Heart right ventricle (tissue), 16 donors: ENCODE data around the gene TMEM53. TPM values are rescaled to one million over a fixed set of nuclear protein-coding genes. Genes with fewer than 3 reads are reported as not detected.

Experiments used
- ATAC-seq, 8 donors: fragments of 200-7000 bp; cut with Tn5 transposase; one replicate each; pipeline ENCODE4 v1.9.1; 2020; ENCODE audit warnings: mild to moderate bottlenecking in 8 of 8, moderate library complexity in 8 of 8, moderate number of reproducible peaks in 1 of 8
- DNase-seq, 2 donors: peaks; one replicate each; pipeline ENCODE4 v3.0.0-alpha.2; 2020
- H3K27ac ChIP-seq, 10 donors: fragments of 200-600 bp; sonication (generic) in 2 of 10; one replicate each; pipeline versions ENCODE4 v1.5.0 to v1.8.0; 2020 to 2022; ENCODE audit warnings: mild to moderate bottlenecking in 3 of 10
- H3K27me3 ChIP-seq, 7 donors: fragments of 200-600 bp; one replicate each; pipeline ENCODE4 v1.8.0; 2021 to 2022; ENCODE audit warnings: mild to moderate bottlenecking in 2 of 7
- H3K36me3 ChIP-seq, 9 donors: fragments of 200-600 bp; sonication (generic) in 1 of 9; one replicate each; pipeline versions ENCODE4 v1.5.0 to v1.8.0; 2020 to 2022; ENCODE audit warnings: mild to moderate bottlenecking in 2 of 9
- H3K4me1 ChIP-seq, 9 donors: fragments of 200-600 bp; sonication (generic) in 1 of 9; one replicate each; pipeline versions ENCODE4 v1.5.0 to v1.8.0; 2020 to 2022; ENCODE audit warnings: mild to moderate bottlenecking in 4 of 9
- H3K4me3 ChIP-seq, 10 donors: fragments of 200-600 bp; sonication (generic) in 2 of 10; one replicate each; pipeline versions ENCODE4 v1.5.0 to v1.8.0; 2020 to 2022; ENCODE audit warnings: mild to moderate bottlenecking in 7 of 10, moderate library complexity in 2 of 10
- H3K9me3 ChIP-seq, 11 donors: fragments of 200-600 bp in 10 of 11; sonication (generic) in 2 of 11; one replicate each; pipeline versions ENCODE4 v1.5.0 to v1.8.0; 2013 to 2022; ENCODE audit warnings: mild to moderate bottlenecking in 2 of 11, control low read depth in 1 of 11, moderate library complexity in 1 of 11
- WGBS, 2 donors: extraction: QIAGEN DNeasy Blood & Tissue Kit; methylation state at CpG; one replicate each; pipeline ENCODE4 v1.1.7; 2013; ENCODE audit warnings: inconsistent platforms in 1 of 2; 5-methylcytosine and 5-hydroxymethylcytosine counted together
- intact Hi-C, 10 donors: fragments of 100-400 bp; cut with DNase I; formaldehyde crosslinking; loops; one replicate each; pipeline versions ENCODE4 v1.11.1 to v1.14.2; 2022
- polyA plus RNA-seq, 2 donors: library from polyadenylated mRNA; stranded (reverse); fragments of 200-250 nt; gene quantifications; one replicate each; pipeline ENCODE4 v1.2.3, GENCODE V29; 2013
- total RNA-seq, 10 donors: library from RNA; stranded (reverse); fragmentation: NEBNext Ultra II Directional in 3 of 10; extraction: Animal tissue kit (Norgen Biotek cat#: 25700) in 3 of 10; gene quantifications; one replicate each; pipeline versions ENCODE4 v1.2.1 to v1.2.4, GENCODE V29; 2021 to 2023
- TF ChIP-seq, protein P1 (sequence below), 9 donors: fragments of 200-600 bp; sonication (generic) in 2 of 9; IDR thresholded peaks; one replicate each; pipeline versions ENCODE4 v1.5.0 to v1.8.0; 2021 to 2022; ENCODE audit warnings: antibody characterized with exemption in 9 of 9, mild to moderate bottlenecking in 5 of 9, moderate library complexity in 1 of 9
- donor health status: Arrhythmogenic right ventricular cardiomyopathy.
- donor health status: ischemic (EF 13 %, LVEDD 7.1; RV severe dilation, severe dysfunction).
- donor health status: healthy with polysubstance abuse.
- donor health status: DM: no; HTN: yes; CAD: no.
- donor health status: DM: no; HTN: no; CAD: no.
- donor health status: ischemic (EF 25% LVEDD 6.9; RV normal size, moderate dysfunction).
- donor health status: ischemic (EF 25% LVEDD 5.7; RV mildly dilated, moderate dysfunction).
- donor health status: healthy.
- donor health status: DM: yes; HTN: yes; CAD: no.
- donor health status: Ischemic cardiomyopathy.
- donor health status: ischemic (EF 35%, LVEDD 5.7; RV mildly dilated, moderate dysfunction).
- donor health status: nonischemic (EF 11% LVEDD 7.7; RV severe dilation, severe dysfunction).
- donor health status: DM: yes; HTN: yes; CAD: no.
- donor health status: PGD.
- donor health status: ischemic (EF 29% LVEDD 5.4; RV normal size, mild dysfunction).
- donor health status: nonischemic (EF 23%, LVEDD 6.1; RV moderate dilation, normal function).

The TMEM53 gene
- total and polyA plus RNA-seq, 12 donors, result 6.6 to 21.0 (median 12.2) TPM

DNA sequence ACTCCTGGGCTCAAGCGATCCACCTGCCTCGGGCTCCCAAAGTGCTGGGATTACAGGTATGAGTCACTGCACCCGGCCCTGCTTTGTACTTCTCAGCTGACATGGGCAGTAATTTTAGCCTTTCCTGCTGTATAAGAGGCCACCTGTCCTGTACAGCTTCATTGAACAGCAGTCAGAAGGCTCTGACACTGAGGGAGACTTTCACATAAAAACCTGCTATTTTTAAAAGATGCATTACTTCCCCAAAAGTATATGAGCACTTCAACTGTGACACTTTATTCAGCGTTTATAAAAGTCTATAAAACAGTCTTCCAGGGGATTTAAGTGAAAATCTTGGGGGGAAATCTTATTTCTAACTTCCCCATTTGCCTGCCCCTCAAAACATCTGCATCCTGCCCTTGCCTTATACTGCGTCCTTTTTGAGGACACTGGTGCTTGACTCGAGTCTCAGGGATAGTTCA, 39.1 kb upstream of the TMEM53 start:
- WGBS, 2 donors, result 66 to 68% methylated on average over 6 of the region's 6 CpGs
- DNase-seq (no peak), ATAC-seq (no peak)
- intact Hi-C loops, result no loop called here
- TF ChIP-seq, protein P1, sequence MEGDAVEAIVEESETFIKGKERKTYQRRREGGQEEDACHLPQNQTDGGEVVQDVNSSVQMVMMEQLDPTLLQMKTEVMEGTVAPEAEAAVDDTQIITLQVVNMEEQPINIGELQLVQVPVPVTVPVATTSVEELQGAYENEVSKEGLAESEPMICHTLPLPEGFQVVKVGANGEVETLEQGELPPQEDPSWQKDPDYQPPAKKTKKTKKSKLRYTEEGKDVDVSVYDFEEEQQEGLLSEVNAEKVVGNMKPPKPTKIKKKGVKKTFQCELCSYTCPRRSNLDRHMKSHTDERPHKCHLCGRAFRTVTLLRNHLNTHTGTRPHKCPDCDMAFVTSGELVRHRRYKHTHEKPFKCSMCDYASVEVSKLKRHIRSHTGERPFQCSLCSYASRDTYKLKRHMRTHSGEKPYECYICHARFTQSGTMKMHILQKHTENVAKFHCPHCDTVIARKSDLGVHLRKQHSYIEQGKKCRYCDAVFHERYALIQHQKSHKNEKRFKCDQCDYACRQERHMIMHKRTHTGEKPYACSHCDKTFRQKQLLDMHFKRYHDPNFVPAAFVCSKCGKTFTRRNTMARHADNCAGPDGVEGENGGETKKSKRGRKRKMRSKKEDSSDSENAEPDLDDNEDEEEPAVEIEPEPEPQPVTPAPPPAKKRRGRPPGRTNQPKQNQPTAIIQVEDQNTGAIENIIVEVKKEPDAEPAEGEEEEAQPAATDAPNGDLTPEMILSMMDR (IDR thresholded peaks at IDR 0.05), result no peak
- H3K4me1 ChIP-seq, result peaks cover 0 to 10% (median 6%) of the 10 kb centered on the region in 9 donors
- H3K9me3 ChIP-seq, result no peaks in the 10 kb centered on the region
- no peak overlapping the region for H3K27ac ChIP-seq
- H3K27me3 ChIP-seq, result peaks cover 0 to 6% (median 4%) of the 10 kb centered on the region in 7 donors
- no peaks in the 10 kb centered on the region for H3K36me3 ChIP-seq
- H3K4me3 ChIP-seq, result no peak overlapping the region

DNA sequence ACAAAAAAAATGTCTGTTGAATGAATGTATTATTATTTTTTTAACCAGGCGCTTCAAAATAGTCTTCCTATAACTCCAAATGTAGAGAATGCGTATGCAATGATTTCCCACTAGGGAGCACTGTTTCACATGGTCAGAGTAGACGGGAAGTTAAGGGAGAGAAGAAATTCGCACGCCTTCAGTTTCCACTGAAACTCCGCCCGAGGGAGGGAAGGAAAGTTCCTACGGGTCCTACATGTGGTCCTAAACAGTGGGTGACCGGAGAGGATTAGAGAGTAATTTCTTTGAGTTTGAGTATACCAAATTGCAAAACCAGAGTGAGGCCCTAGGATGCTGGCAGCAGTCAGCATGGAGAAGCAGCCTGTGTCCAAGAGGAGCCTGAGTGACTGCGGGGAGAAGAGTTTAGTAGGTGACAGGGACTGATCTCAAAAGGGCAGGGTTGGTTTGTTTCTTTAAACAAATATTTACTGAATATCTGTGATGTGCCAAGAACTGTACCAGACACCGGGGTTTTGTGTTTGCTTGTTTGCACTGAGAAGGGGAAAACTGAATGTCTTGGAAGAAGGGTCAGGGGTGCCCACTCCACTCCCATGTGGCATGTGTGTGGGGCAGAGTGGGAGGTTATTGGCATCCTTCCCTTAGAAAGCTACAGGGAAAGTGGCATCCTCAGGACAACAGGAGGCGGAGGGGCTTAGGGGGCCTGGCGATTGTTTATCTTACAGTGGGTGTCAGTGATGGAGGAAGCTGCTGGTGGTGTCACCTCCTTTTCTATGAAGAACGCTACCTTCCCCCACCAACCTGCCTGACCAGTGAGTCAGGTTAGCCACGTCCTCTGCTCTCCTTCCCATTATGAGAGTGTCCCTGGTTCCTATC, 33.9 kb upstream of the TMEM53 start:
- intact Hi-C loops, result no loop called here
- TF ChIP-seq, protein P1 (IDR thresholded peaks at IDR 0.05), result peak; percentile 28 to 78 (median 69)
- Histone ChIP-seq H3K36me3 (no peaks in the 10 kb centered on the region), H3K27ac (no peak overlapping the region), H3K4me3 (peak overlapping the region in 2 of 10 donors; percentile 3 to 26), H3K27me3 (peaks cover 0 to 6% (median 0%) of the 10 kb centered on the region in 7 donors), H3K9me3 (no peaks in the 10 kb centered on the region), H3K4me1 (peaks cover 0 to 10% (median 3%) of the 10 kb centered on the region in 9 donors)
- WGBS, 2 donors, result 36 to 43% methylated on average over 15 of the region's 15 CpGs
- peak; percentile 52 to 81 (median 70) for ATAC-seq
- peak in 1 of 2 donors; percentile 42 for DNase-seq

DNA sequence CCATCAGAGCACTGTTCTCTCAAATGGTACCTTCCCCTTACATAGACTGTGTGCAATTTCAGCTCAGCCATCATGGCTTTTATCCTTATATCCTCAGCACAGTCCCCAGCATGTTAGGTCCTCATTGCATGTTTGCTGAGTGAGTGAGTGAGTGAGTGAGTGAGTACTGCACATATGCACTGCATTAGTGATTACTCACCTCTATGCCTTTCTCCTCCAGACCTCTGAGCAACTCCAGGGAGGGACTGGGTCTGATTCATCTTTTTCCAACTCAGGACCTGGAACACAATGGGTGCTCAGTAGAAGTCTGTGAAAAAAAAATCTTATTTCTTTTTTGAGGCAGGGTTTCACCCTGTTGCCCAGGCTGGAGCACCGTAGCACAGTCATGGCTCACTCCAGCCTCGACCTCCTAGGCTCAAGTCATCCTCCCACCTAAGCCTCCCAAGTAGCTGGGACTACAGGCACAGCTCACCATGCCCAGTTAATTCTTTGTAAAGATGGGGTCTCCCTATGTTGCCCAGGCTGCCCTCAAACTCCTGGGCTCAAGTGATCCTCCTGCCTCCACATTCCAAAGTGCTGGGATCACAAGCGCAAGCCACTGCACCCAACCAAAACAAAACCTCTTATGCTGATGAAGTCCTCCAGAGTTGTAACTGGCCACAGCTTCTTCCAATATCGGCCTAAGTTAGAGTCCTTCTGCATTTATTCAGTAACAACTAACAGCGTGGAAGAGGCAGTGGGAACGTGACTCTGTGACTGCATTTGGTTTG, 33.0 kb upstream of the TMEM53 start:
- peaks cover 0 to 6% (median 0%) of the 10 kb centered on the region in 7 donors for H3K27me3 ChIP-seq
- intact Hi-C loops, result no loop called here
- 89 to 92% methylated on average over 6 of the region's 6 CpGs for WGBS, 2 donors
- H3K27ac ChIP-seq, result no peak overlapping the region
- no peaks in the 10 kb centered on the region for H3K36me3 ChIP-seq
- H3K4me1 ChIP-seq, result peaks cover 0 to 10% (median 3%) of the 10 kb centered on the region in 9 donors
- DNase-seq (no peak), ATAC-seq (no peak)
- H3K9me3 ChIP-seq, result no peaks in the 10 kb centered on the region
- no peak overlapping the region for H3K4me3 ChIP-seq
- TF ChIP-seq, protein P1 (IDR thresholded peaks at IDR 0.05), result no peak

DNA sequence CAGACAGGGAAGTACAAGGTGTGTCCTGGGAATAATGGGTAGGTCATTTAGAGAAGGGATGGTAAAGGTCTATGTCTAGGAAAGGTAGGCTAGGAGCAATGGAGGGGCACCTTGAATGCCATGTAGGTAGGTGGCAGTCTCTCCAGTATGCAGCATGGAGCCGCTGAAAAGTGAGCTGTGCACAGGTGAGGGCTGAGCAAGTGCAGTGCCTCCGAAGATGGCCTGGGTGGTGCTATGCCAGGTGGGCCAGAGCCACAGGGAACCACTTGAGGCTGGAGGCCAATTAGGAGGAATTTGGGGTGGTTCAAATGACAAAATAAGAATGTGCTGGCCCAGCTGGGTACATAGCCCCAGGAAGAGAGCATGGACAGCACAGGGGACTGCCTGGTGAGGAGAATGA, 31.7 kb upstream of the TMEM53 start:
- TF ChIP-seq, protein P1 (IDR thresholded peaks at IDR 0.05), result no peak
- Histone ChIP-seq H3K4me1 (peaks cover 0 to 10% (median 3%) of the 10 kb centered on the region in 9 donors), H3K27ac (no peak overlapping the region), H3K9me3 (no peaks in the 10 kb centered on the region), H3K4me3 (no peak overlapping the region), H3K27me3 (peaks cover 0 to 5% (median 0%) of the 10 kb centered on the region in 7 donors), H3K36me3 (no peaks in the 10 kb centered on the region)
- ATAC-seq (no peak), DNase-seq (no peak)
- intact Hi-C loops, result no loop called here
- WGBS, 2 donors, result 88 to 90% methylated on average over 2 of the region's 2 CpGs
